Choroid plexus epithelial cell (primary cell): Measurements from ENCODE around the gene CDC42EP3.

Source experiments
- DNase-seq: peaks from one replicate; pipeline ENCODE4 v3.0.0-alpha.2; 2010; ENCODE audit warnings: low read depth
- H3K4me3 ChIP-seq: 2 replicates; pipeline ENCODE4 v1.5.1; 2011; ENCODE audit warnings: low read depth, mild to moderate bottlenecking, control low read depth, low read length, moderate library complexity
- TF ChIP-seq, protein P1 (sequence below): conservative IDR thresholded peaks from 2 replicates; pipeline ENCODE4 v1.5.1; 2011; ENCODE audit warnings: low read depth, mild to moderate bottlenecking, control low read depth, inconsistent platforms, low read length, moderate library complexity

The CDC42EP3 gene

DNA sequence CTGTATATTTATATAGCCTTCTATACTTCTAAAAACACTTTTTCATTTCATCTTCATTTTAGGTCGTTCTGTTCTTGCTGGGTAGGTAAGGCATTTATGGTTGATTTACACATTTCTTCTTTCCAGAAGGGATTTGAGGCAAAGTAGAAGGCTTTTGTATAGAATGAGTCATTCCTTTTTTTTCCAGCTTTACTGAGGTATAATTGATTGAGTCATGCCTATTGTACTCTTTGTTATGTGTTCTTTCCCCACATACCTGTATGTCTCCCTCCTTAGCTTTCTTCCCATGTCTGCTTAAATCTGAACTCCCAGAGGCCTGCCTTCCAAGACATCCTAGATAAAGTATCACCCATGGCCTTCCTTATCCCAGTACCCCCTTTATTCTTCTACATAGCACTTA lies 4.8 kb upstream of the CDC42EP3 start:
- TF ChIP-seq, protein P1, sequence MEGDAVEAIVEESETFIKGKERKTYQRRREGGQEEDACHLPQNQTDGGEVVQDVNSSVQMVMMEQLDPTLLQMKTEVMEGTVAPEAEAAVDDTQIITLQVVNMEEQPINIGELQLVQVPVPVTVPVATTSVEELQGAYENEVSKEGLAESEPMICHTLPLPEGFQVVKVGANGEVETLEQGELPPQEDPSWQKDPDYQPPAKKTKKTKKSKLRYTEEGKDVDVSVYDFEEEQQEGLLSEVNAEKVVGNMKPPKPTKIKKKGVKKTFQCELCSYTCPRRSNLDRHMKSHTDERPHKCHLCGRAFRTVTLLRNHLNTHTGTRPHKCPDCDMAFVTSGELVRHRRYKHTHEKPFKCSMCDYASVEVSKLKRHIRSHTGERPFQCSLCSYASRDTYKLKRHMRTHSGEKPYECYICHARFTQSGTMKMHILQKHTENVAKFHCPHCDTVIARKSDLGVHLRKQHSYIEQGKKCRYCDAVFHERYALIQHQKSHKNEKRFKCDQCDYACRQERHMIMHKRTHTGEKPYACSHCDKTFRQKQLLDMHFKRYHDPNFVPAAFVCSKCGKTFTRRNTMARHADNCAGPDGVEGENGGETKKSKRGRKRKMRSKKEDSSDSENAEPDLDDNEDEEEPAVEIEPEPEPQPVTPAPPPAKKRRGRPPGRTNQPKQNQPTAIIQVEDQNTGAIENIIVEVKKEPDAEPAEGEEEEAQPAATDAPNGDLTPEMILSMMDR, result no peak
- H3K4me3 ChIP-seq, result no peak overlapping the region
- no peak for DNase-seq

- TF ChIP-seq, protein P1, result no peak
- DNase-seq, result no peak
- H3K4me3 ChIP-seq, result no peak overlapping the region
These were observed 3.5 kb upstream of the CDC42EP3 start for GRCh38 chr2:37674946-37675345.

DNA sequence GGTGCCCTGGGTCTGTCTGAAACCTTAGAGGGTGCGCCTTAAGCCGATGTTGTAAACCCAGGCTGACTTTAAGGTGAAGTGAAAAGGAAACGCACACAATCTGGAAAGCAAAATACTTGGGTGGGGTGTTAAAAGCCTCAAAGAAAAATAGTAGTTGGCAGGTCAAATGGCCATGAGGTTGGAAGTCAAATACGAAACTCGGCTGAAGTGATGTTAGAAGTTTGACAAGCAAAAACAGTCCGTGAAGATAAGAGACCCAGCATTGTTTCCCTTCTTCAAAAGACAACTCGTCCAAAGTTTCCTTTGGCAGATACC lies 1.4 kb upstream of the CDC42EP3 start:
- TF ChIP-seq, protein P1, result no peak
- DNase-seq, result peak; percentile 31
- H3K4me3 ChIP-seq, result peak overlapping the region; percentile 72

- peak; percentile 92 for DNase-seq
- TF ChIP-seq, protein P1, result no peak
These were observed 845 bp upstream of the CDC42EP3 start for GRCh38 chr2:37672104-37672869.

GRCh38 chr2:37671816-37672103 lies 318 bp upstream of the CDC42EP3 start:
- peak overlapping the region; percentile 72 for H3K4me3 ChIP-seq
- DNase-seq, result no peak
- TF ChIP-seq, protein P1, result no peak

More at GRCh38 chr2:37672104-37672869, 845 bp upstream of the CDC42EP3 start:
- peak overlapping the region; percentile 72 for H3K4me3 ChIP-seq

GRCh38 chr2:37670378-37671008 lies 949 bp downstream of the CDC42EP3 start:
- TF ChIP-seq, protein P1, result no peak
- peak; percentile 57 for DNase-seq

DNA sequence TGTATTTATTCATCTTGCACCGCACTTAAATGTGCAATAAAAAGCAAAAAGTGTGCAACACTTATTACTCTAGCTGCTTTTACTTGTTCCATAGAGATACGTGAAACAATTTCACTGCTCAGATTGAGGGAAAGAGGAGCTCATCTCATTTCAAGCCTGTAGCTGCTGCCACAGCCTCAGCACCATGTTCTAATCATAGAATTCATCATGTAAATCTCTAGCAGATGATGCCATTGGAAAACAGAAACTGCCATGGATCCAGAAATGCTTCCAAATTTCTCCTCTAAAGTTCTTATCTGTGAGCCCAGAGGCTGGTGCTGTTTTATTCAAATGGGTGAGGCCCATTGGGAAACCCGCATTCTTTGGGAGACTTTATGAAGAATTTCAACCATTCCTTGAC lies 2.0 kb downstream of the CDC42EP3 start:
- peak overlapping the region; percentile 72 for H3K4me3 ChIP-seq
- no peak for DNase-seq
- TF ChIP-seq, protein P1, result no peak

More at GRCh38 chr2:37670378-37671008, 949 bp downstream of the CDC42EP3 start:
- H3K4me3 ChIP-seq, result peak overlapping the region; percentile 72
